Stimulated activated naive B cell treated with anti-CD40 and anti-IgM and Interleukin-4, amounts not matched to agents 10 μg/mL and 1 μg/mL and 100 μg/mL, for 72 hours (primary cell): ENCODE results near the gene PMIS2.
A peak's percentile ranks its signal among the peaks of the same experiment; 100 is the strongest.

Source experiments
- ATAC-seq, 2 donors: fragments of 150-1000 bp; cut with Tn5 transposase; replicated peaks; 2 replicates each; pipeline ENCODE4 v1.10.0; 2021; ENCODE audit warnings: moderate library complexity in 1 of 2
- DNase-seq: peaks from one replicate; pipeline ENCODE4 v3.0.0; 2021
- H3K27ac Mint-ChIP-seq: one replicate; pipeline ENCODE4 v1.8.0; 2022; ENCODE audit warnings: mild to moderate bottlenecking, mixed read lengths
- H3K27me3 Mint-ChIP-seq, 2 donors: one replicate each; pipeline ENCODE4 v1.8.0; 2022; ENCODE audit warnings: mixed read lengths in 2 of 2
- H3K36me3 Mint-ChIP-seq, 2 donors: one replicate each; pipeline ENCODE4 v1.8.0; 2022; ENCODE audit warnings: mixed read lengths in 2 of 2, mild to moderate bottlenecking in 1 of 2
- H3K4me1 Mint-ChIP-seq, 2 donors: one replicate each; pipeline ENCODE4 v1.8.0; 2022; ENCODE audit warnings: mixed read lengths in 2 of 2, mild to moderate bottlenecking in 1 of 2
- H3K4me3 Mint-ChIP-seq, 2 donors: one replicate each; pipeline ENCODE4 v1.8.0; 2022; ENCODE audit warnings: mild to moderate bottlenecking in 2 of 2, mixed read lengths in 2 of 2, moderate library complexity in 1 of 2
- H3K9me3 Mint-ChIP-seq, 2 donors: one replicate each; pipeline ENCODE4 v1.8.0; 2022; ENCODE audit warnings: mixed read lengths in 2 of 2, mild to moderate bottlenecking in 1 of 2

PMIS2 gene

GRCh38 chr19:35560271-35560670, 25.7 kb upstream of the PMIS2 start:
- H3K4me1 Mint-ChIP-seq: peaks cover 17 to 28% of the 10 kb centered on the region in 2 donors
- H3K4me3 Mint-ChIP-seq: no peak overlapping the region
- H3K9me3 Mint-ChIP-seq: peaks cover 0 to 3% of the 10 kb centered on the region in 2 donors
- no peak for DNase-seq
- H3K36me3 Mint-ChIP-seq: peaks cover 0 to 4% of the 10 kb centered on the region in 2 donors
- peaks cover 60 to 76% of the 10 kb centered on the region in 2 donors for H3K27me3 Mint-ChIP-seq
- no peak for ATAC-seq
- H3K27ac Mint-ChIP-seq: no peak overlapping the region

GRCh38 chr19:35560677-35561076, 25.3 kb upstream of the PMIS2 start:
- no peak overlapping the region for H3K4me3 Mint-ChIP-seq
- ATAC-seq: no peak
- no peak for DNase-seq
- peaks cover 0 to 4% of the 10 kb centered on the region in 2 donors for H3K36me3 Mint-ChIP-seq
- peaks cover 63 to 80% of the 10 kb centered on the region in 2 donors for H3K27me3 Mint-ChIP-seq
- no peak overlapping the region for H3K27ac Mint-ChIP-seq
- H3K9me3 Mint-ChIP-seq: peaks cover 0 to 3% of the 10 kb centered on the region in 2 donors
- peaks cover 17 to 28% of the 10 kb centered on the region in 2 donors for H3K4me1 Mint-ChIP-seq

GRCh38 chr19:35561436-35561835, 24.5 kb upstream of the PMIS2 start:
- Mint-ChIP-seq H3K27me3 (peaks cover 60 to 73% of the 10 kb centered on the region in 2 donors), H3K4me3 (no peak overlapping the region), H3K36me3 (peaks cover 0 to 4% of the 10 kb centered on the region in 2 donors), H3K4me1 (peaks cover 17 to 28% of the 10 kb centered on the region in 2 donors), H3K9me3 (no peaks in the 10 kb centered on the region), H3K27ac (no peak overlapping the region)
- ATAC-seq: no peak
- DNase-seq: no peak

GRCh38 chr19:35562336-35562735, 23.6 kb upstream of the PMIS2 start:
- H3K9me3 Mint-ChIP-seq: no peaks in the 10 kb centered on the region
- H3K27me3 Mint-ChIP-seq: peaks cover 63 to 71% of the 10 kb centered on the region in 2 donors
- H3K4me1 Mint-ChIP-seq: peaks cover 15 to 24% of the 10 kb centered on the region in 2 donors
- no peak overlapping the region for H3K27ac Mint-ChIP-seq
- H3K36me3 Mint-ChIP-seq: peaks cover 0 to 4% of the 10 kb centered on the region in 2 donors
- no peak overlapping the region for H3K4me3 Mint-ChIP-seq
- DNase-seq (no peak), ATAC-seq (no peak)

GRCh38 chr19:35562776-35563175, 23.2 kb upstream of the PMIS2 start:
- Mint-ChIP-seq H3K27me3 (peaks cover 62 to 71% of the 10 kb centered on the region in 2 donors), H3K4me1 (peaks cover 14 to 20% of the 10 kb centered on the region in 2 donors), H3K36me3 (peaks cover 0 to 3% of the 10 kb centered on the region in 2 donors), H3K4me3 (no peak overlapping the region), H3K9me3 (no peaks in the 10 kb centered on the region), H3K27ac (no peak overlapping the region)
- no peak for ATAC-seq
- no peak for DNase-seq

- H3K27me3 Mint-ChIP-seq: peaks cover 62 to 70% of the 10 kb centered on the region in 2 donors
- no peak within 1 kb of the TSS for H3K27ac Mint-ChIP-seq
- H3K4me3 Mint-ChIP-seq: no peak within 1 kb of the TSS
- peaks cover 13 to 17% of the 10 kb centered on the region in 2 donors for H3K4me1 Mint-ChIP-seq
- DNase-seq (no peak), ATAC-seq (no peak)
- no peaks in the 10 kb centered on the region for H3K9me3 Mint-ChIP-seq
- H3K36me3 Mint-ChIP-seq: peaks cover 0 to 2% of the 10 kb centered on the region in 2 donors
These were observed 22.7 kb upstream of the PMIS2 start, which contains the start of gene ATP4A for GRCh38 chr19:35563207-35563829. ATP4A (minus strand) TSS chr19:35563658; CDS start chr19:35563629, 29 bp downstream.

GRCh38 chr19:35565016-35565856, 20.7 kb upstream of the PMIS2 start:
- Mint-ChIP-seq H3K36me3 (no peaks in the 10 kb centered on the region), H3K4me3 (no peak overlapping the region), H3K27ac (no peak overlapping the region), H3K9me3 (no peaks in the 10 kb centered on the region), H3K4me1 (no peaks in the 10 kb centered on the region), H3K27me3 (peaks cover 57 to 66% of the 10 kb centered on the region in 2 donors)
- peak in 1 of 2 donors; percentile 21 for ATAC-seq
- DNase-seq: no peak

GRCh38 chr19:35566738-35567137, 19.2 kb upstream of the PMIS2 start:
- ATAC-seq (no peak), DNase-seq (no peak)
- Mint-ChIP-seq H3K4me1 (no peaks in the 10 kb centered on the region), H3K4me3 (no peak overlapping the region), H3K27me3 (peaks cover 56 to 66% of the 10 kb centered on the region in 2 donors), H3K27ac (no peak overlapping the region), H3K36me3 (no peaks in the 10 kb centered on the region), H3K9me3 (no peaks in the 10 kb centered on the region)

- Mint-ChIP-seq H3K9me3 (no peaks in the 10 kb centered on the region), H3K4me3 (no peak overlapping the region), H3K27me3 (peaks cover 44 to 49% of the 10 kb centered on the region in 2 donors), H3K4me1 (no peaks in the 10 kb centered on the region), H3K27ac (no peak overlapping the region), H3K36me3 (no peaks in the 10 kb centered on the region)
- DNase-seq (no peak), ATAC-seq (no peak)
These were observed 16.6 kb upstream of the PMIS2 start for GRCh38 chr19:35569281-35569781.

- peaks cover 9% of the 10 kb centered on the region in 2 donors for H3K9me3 Mint-ChIP-seq
- H3K4me3 Mint-ChIP-seq: no peak overlapping the region
- H3K27ac Mint-ChIP-seq: no peak overlapping the region
- DNase-seq: no peak
- no peak for ATAC-seq
- no peaks in the 10 kb centered on the region for H3K4me1 Mint-ChIP-seq
- H3K36me3 Mint-ChIP-seq: peaks cover 5 to 11% of the 10 kb centered on the region in 2 donors
- H3K27me3 Mint-ChIP-seq: peaks cover 39 to 45% of the 10 kb centered on the region in 2 donors
These were observed 14.5 kb upstream of the PMIS2 start for GRCh38 chr19:35571406-35571965.

- Mint-ChIP-seq H3K4me1 (no peaks in the 10 kb centered on the region), H3K4me3 (no peak overlapping the region), H3K9me3 (peaks cover 16 to 17% of the 10 kb centered on the region in 2 donors), H3K36me3 (peaks cover 11 to 18% of the 10 kb centered on the region in 2 donors), H3K27me3 (peaks cover 12 to 29% of the 10 kb centered on the region in 2 donors), H3K27ac (no peak overlapping the region)
- DNase-seq: no peak
- ATAC-seq: no peak
These were observed 8.1 kb upstream of the PMIS2 start for GRCh38 chr19:35577918-35578317.

- Mint-ChIP-seq H3K36me3 (peaks cover 11 to 18% of the 10 kb centered on the region in 2 donors), H3K9me3 (peaks cover 16 to 17% of the 10 kb centered on the region in 2 donors), H3K27ac (no peak overlapping the region), H3K4me1 (no peaks in the 10 kb centered on the region), H3K27me3 (peaks cover 13 to 37% of the 10 kb centered on the region in 2 donors), H3K4me3 (no peak overlapping the region)
- ATAC-seq (no peak), DNase-seq (no peak)
These were observed 7.3 kb upstream of the PMIS2 start for GRCh38 chr19:35578707-35579106.

- peaks cover 0 to 2% of the 10 kb centered on the region in 2 donors for H3K9me3 Mint-ChIP-seq
- H3K4me3 Mint-ChIP-seq: no peak overlapping the region
- ATAC-seq (no peak), DNase-seq (no peak)
- H3K4me1 Mint-ChIP-seq: no peaks in the 10 kb centered on the region
- peaks cover 31 to 57% of the 10 kb centered on the region in 2 donors for H3K27me3 Mint-ChIP-seq
- H3K27ac Mint-ChIP-seq: no peak overlapping the region
- no peaks in the 10 kb centered on the region for H3K36me3 Mint-ChIP-seq
These were observed 3.2 kb upstream of the PMIS2 start for GRCh38 chr19:35582760-35583159.

- ATAC-seq (no peak), DNase-seq (no peak)
These were observed 1.3 kb downstream of the PMIS2 start for GRCh38 chr19:35587321-35587720.

More at GRCh38 chr19:35587321-35587720, 1.3 kb downstream of the PMIS2 start:
- Mint-ChIP-seq H3K9me3 (peaks cover 0 to 2% of the 10 kb centered on the region in 2 donors), H3K4me3 (no peak overlapping the region), H3K27ac (no peak overlapping the region), H3K36me3 (no peaks in the 10 kb centered on the region), H3K27me3 (peaks cover 39 to 51% of the 10 kb centered on the region in 2 donors), H3K4me1 (no peaks in the 10 kb centered on the region)
